Medulla oblongata (tissue), 1 donor: ENCODE results near the gene ZNF831.

Experiments used
- DNase-seq: peaks from one replicate; pipeline ENCODE4 v3.0.0-alpha.2; 2015; ENCODE audit errors: extremely low spot score

Gene ZNF831

GRCh38 chr20:59247731-59248684, 84.4 kb downstream of the ZNF831 start:
- DNase-seq = no peak

GRCh38 chr20:59250293-59250692, 86.7 kb downstream of the ZNF831 start:
- no peak for DNase-seq

- no peak for DNase-seq
Observed at GRCh38 chr20:59253325-59253724, 89.7 kb downstream of the ZNF831 start.

GRCh38 chr20:59253779-59254319, 90.2 kb downstream of the ZNF831 start:
- DNase-seq = no peak

- DNase-seq = no peak
Observed at GRCh38 chr20:59255256-59255655, 91.6 kb downstream of the ZNF831 start.

GRCh38 chr20:59258221-59258621, 94.6 kb downstream of the ZNF831 start:
- no peak for DNase-seq

GRCh38 chr20:59259946-59260345, 96.3 kb downstream of the ZNF831 start:
- no peak for DNase-seq

GRCh38 chr20:59265298-59265697, 101.7 kb downstream of the ZNF831 start:
- no peak for DNase-seq

GRCh38 chr20:59268870-59269269, 105.2 kb downstream of the ZNF831 start:
- no peak for DNase-seq

GRCh38 chr20:59269411-59270025, 105.9 kb downstream of the ZNF831 start:
- DNase-seq = no peak

- DNase-seq = no peak
Observed at GRCh38 chr20:59270380-59270779, 106.8 kb downstream of the ZNF831 start.

- DNase-seq = no peak
Observed at GRCh38 chr20:59273739-59274357, 110.2 kb downstream of the ZNF831 start.

- DNase-seq = no peak
Observed at GRCh38 chr20:59276938-59277337, 113.3 kb downstream of the ZNF831 start.

GRCh38 chr20:59284470-59284869, 120.8 kb downstream of the ZNF831 start:
- no peak for DNase-seq

GRCh38 chr20:59289994-59290393, 126.4 kb downstream of the ZNF831 start:
- DNase-seq = no peak

- DNase-seq = no peak
Observed at GRCh38 chr20:59291740-59292383, 128.2 kb downstream of the ZNF831 start.

- DNase-seq = no peak
Observed at GRCh38 chr20:59295531-59295930, 131.9 kb downstream of the ZNF831 start.

- no peak for DNase-seq
Observed at GRCh38 chr20:59297686-59298085, 134.1 kb downstream of the ZNF831 start.

- DNase-seq = no peak
Observed at GRCh38 chr20:59299945-59300332, 136.3 kb downstream of the ZNF831 start.

- no peak for DNase-seq
Observed at GRCh38 chr20:59300333-59301081, 136.9 kb downstream of the ZNF831 start, which contains the start of gene EDN3. Gene EDN3, plus strand, starts transcription at chr20:59300611. Its CDS starts 202 bp downstream, at chr20:59300813.
